GM18858 (cell line): ENCODE measurements around the gene ZNF512B.
"Not testable (repeated sequence)": the region's sequence is repeated elsewhere in the genome, so short reads cannot be mapped to it uniquely, and the experiment has no call there.

ENCODE experiments used
- ATAC-seq: cut with Tn5 transposase; IDR thresholded peaks from one replicate; pipeline ENCODE4 v1.9.1; 2021; ENCODE audit not compliant: unreplicated experiment

The ZNF512B gene

DNA sequence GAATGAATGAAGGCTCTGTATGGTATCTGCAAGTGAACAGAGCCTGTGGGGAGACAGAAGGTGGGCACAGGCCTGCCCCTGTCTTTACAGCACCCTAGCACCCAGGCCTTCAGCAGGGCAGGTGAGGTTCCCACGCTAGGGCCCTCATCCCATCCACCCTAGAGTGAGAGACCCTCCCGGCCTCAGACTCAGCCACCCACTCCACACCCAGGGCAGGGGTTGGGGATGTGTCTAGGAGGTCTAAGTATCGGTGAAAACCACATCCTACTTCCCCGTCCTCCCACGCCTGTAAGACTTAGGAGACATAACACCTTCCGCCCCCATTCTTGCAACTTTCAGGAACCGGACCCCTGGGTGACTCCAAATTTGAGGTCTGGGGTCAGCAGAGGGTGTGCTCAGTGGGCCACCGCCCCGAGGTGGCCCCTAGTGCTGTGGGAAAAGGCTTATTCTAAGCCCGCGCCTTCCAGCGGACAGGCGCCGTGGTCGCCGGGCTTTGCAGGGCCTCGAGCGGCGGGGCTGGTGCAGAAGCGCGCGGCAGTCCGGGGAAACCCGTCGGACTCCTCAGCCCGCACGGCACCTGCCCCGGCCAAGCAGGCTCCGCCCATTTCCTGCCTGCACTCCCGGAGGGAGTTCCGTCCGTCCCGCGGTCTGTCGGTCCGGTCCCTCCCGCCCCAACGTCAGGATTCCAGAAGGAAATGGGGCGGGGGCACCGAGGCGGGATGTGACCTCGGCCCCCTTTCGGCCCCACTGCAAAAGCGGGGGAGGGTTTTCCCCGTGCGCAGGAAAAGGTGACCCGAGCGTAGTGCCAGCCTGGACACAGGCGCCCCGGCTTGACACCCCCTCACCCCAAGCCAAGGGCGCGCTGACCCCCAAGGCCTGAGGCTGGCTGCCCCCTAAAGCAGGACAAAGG lies 8.8 kb upstream of the ZNF512B start:
- ATAC-seq = no peak

DNA sequence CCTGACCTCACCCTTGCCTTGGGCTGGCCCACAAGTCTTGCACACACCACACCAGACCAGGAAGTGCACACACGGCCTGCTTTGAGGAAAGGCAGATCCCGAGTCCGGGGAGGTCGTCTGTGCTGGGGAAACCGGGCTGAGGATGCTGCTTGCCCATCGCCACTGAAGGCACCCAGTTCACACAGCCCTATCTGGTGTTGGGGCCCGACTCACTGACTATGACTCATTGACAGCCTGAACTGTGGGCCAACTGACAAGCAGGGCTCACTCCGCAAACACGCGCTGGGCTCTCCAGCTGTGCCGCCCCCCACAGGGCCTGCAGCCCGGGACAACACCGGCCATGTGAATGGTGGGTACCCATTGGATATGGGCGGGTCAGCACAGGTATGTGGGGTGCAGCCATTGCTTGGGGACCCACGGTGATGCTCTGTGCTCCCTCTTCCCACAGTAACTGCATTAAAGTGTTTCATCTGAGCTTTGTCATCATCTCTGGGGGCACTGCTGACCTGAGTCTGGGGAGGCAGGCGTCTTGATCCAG lies 8.1 kb upstream of the ZNF512B start:
- no peak for ATAC-seq

DNA sequence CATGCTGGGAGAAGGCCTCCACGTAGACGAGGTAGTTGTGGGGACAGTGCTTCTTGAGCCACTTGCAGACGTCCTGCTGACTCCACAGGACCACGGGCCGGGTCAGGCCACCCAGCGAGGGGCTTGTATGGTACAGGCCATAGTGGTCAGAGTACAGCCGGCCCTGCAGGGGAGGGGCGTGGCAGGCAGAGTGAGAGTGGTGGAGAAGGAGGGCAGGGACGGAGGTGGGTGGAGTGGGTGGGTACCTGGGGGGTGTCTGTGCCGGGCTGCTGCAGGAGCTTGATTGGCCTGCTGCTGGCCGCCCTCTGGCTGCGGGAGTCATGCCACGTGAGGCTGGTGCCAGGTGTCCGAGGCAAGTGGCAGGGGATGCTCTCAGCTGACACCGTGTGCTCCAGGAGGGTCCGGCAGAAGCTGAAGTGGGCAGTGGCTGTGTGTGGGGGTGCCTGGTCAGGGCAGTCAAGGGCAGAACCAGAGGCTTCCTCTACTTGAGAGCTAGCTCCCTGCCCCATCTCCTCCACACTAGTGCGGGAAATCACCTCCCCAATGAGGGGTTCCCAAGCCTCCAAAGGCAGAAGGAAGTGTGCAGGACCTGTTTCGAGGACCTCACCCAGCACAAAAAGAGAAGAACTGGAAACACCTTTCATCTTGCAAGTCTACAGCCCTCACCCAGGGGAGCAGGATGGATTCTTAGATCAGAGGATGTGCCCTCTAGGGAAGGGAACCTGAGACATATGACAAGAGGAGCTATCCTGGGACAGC lies 7.4 kb upstream of the ZNF512B start:
- no peak for ATAC-seq

DNA sequence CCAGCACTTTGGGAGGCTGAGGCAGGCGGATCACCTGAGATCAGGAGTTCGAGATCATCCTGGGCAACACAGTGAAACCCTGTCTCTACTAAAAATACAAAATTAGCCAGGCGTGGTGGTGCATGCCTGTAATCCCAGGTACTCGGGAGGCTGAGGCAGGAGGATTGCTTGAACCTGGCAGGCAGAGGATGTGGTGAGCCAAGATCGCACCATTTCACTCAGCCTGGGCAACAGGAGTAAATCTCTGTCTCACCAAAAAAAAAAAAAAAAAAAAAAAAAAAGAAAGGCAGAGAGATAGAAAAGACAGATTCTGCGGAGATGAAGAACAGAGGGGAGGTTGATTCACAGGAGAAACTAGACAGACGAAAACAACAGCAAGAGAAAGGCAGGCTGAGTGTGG lies 6.8 kb upstream of the ZNF512B start:
- ATAC-seq = not testable (repeated sequence)

DNA sequence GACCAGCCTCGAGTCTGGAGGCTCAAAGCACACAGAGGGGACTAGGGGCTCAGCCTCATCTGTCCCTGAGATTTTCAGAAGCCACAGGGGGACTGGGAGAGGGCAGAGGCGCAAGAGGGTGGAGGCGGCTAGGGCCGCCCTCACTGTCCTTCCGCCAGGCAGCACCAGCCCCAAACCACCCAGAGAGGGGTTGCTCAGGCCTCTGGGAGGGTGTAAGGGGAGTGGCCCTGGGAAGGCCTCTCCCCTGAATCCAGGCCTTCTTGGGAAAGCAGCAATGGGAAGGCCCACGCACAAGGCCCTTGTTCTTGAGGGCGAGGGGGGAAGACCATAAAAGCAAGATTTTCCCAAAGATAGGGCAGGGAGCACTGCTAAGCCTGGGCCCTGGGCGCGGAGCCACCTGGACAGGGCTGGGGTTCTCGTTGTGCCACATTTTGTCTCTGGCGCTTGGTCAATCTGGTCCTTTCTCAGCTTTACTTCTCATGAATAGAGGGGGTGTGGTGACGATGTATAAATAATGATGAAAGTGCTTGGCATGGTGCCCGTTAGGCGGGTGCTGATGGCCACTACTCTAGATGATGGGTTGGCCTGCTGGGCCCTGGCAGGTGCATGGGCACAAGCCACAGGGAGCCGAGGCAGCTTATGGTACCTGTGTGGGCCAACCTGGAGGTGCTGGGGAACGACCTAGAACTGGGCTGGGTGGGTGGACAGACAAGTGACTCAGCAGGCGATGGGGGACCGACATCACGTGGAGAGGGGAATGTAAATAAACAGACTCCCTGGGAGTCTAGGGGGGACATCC lies 4.9 kb upstream of the ZNF512B start:
- no peak for ATAC-seq

DNA sequence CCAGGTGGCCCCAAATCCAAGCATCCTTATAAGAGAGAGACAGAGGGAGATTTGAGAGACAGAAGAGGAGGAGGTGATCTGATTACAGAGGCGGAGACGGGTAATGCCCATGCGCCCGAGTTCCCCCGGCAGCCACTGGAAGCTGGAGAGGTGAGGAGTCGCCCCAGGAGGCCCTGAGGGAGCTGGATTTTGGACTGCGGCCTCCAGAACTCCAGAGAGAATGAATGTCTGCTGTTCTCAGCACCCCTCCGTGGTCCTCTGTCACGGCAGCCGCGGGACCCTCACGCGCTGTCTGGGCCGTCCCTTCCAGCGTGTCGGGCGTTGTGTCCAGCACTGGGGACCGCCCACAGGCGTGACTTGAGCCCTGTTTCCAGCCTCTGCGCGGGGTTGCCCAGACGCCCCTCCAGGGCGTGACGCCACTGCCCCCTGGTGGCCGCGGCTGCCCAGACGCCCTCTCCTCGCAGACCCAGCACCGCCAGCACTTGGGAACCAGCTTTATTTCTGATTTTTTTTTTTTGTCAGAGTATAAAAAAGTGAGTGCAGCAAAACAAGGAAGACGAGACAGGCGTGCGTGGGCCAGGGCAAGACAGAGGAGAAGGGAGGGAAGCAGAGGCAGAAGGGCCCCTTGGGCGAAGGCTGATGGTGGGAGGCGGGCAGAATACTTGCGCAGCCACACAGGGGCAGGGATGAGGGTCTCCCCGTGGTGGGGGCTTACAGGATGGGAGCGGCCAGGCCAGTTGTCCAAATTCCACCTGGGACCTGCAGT lies 4.1 kb upstream of the ZNF512B start:
- no peak for ATAC-seq

DNA sequence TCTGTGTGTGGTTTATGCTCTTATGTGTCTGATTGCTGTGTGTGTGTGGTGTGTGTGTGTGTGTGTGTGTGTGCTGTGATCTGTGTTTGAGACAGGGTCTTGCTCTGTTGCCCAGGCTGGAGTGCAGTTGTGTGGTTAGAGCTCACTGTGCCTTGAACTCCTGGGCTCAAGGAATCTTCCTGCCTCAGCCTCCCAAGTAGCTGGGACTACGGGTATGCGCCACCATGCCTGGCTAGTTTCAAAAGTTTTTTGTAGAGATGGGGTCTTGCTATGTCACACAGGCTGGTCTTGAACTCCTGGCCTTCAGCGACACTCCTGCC lies 3.4 kb upstream of the ZNF512B start:
- ATAC-seq = no peak

DNA sequence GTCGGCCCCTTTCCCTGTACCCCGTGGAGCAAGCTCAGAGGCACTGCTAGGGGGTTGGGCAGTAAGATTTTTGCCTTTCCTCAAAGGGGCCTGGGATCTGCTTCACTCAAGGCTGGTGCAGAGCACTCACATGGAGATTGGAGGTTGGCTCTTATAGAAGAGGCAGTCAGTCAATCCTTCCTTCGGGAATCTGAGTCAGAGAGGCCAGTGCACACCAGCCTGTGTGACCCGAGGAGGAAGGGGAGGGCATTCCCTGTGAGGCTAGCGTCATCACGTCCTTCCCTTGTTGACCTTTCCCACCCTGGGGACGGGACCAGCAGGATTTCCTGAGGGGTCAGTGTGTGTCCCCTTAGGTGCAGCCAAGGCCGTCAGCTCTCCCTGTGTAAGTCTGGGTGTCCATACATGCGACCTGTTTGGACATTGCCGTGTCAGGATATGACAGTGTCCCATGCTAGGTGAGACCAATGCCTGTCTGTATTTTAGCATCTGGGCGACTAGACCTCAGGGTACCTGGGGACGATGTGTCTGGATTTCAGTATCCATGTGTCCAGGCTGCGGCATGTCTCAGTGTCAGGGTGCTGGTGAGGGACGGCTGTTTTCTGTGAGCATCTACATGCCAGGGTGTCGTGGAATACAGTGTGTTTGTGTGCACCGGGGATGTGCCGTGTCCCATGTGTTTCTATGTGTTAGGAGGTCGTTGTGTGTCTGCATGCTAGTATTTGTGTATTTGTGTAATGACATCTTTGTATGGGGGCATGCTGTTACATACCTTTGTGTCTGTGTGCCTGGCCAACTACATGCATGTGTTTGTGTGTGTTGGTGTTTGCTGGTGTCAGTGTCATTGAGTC lies 2.8 kb upstream of the ZNF512B start:
- ATAC-seq = no peak

DNA sequence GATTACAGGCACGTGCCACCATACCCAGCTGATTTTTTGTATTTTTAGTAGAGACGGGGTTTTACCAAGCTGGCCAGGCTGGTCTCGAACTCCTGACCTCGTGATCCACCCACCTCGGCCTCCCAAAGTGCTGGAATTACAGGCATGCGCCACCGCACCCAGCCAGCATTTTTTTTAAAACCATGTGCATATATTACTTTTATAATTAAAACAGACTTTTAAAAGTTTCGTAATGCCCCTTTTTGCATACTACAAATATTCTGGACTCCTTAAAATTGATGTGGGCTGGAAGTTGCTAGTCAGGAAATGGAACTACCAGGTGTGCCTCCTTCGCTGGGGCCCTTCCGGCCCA lies 2.2 kb upstream of the ZNF512B start:
- ATAC-seq = not testable (repeated sequence)

DNA sequence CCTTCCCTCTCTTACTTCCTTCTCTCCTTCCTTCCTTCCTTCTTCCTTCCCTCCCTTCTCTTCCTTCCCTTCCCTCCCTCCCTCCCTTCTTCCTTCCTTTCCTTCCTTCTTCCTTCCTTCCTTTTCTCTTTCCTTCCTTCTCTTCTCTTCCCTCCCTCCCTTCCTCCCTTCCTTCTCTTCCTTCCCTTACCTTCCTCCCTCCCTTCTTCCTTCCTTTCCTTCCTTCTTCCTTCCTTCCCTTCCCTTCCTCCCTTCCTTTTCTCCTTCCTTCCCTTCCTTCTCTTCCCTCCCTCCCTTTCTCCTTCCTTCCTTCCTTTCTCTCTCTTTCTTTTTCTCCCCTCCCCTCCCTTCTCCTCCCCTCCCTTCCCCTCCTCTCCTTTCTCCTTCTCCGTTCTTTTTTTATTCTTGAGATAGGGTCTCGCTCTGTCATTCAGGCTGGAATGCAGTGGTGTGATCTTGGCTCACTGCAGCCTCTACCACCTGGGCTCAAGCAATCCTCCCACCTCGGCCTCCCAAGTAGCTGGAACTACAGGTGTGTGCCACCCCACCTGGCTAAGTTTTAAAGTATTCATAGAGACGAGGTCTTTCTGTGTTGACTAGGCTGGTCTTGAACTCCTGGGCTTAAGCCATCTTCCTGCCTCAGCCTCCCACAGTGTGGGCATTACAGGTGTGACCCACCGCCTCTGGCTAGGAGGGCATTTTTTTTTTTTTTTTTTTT lies 1.1 kb upstream of the ZNF512B start:
- ATAC-seq = no peak

DNA sequence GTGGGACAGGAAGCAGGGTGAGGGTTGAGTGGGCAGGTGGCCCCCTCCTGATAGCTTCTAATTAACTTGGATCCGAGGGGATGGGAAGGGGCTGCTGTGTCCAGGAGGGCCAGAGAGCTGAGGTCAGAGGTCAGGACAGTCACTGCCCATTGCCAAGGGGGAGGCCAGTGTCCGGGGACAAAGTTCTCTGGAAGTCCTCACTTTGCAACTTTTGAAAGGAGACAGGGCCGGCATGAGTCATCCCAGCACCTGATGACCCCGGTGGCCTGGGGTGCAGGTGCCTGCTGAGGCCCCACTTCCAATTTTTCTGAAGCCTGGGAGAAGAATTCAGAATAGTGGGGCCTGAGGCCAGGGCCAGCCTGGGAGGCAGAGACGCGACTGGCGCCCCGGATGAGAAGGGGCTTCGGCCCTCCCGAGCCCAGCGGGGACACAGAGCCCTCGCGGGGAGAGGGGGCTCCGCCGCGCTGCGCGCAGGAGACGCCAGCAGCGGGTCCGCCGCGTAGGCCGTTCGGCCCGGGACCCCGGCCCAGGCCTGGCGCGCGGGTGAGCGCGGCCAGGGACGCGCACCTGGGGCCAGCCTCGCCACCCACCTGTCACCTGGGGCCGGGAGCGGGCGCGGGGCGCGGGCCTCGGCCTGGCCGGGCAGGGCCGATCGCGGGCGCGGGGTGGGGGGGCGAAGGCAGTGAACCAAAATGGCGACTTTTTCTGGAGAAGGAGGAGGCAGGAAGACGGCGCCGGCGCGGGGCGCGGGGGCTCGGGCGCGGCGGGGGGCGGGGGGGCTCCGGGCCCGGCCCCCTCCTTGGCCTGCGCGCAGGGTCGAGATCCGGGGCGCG lies 586 bp downstream of the ZNF512B start:
- no peak for ATAC-seq

DNA sequence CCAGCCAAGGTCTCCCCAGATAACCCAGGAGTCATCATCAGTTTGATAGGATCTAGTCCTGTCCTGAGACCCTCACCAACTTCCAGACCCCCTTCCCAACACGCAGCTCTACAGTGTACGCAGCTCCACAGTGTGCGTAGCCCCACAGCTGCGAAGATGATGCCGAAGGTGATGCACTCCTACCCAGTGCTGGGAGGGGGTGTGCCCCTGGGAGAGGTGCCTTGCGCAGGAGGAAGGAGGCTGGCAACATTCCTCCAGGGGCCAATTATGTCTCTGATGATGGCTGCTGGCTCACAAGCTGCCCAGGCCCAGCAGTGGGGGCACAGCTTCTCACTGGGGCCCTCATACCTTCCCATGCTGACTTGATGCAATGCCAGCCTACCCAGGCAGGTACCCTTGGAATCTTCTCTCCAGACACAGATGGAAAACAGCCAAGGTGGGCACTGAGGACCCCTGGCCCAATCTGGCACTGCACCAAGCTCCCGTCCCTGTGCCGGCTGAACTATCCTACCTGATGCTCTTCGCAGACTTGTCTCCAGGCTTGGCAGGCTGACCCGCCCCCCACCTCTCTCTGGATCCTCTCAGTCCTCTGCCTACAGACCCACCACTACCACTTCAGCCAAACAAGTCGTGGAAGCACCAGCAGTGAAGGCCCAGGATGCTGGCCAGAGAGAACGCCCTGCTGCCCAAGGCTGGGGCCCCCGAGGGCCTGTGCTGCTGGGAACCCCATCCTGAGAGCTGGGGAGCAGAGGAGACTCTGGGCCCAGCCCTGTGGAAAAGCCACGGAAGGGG lies 1.4 kb downstream of the ZNF512B start:
- ATAC-seq = no peak

DNA sequence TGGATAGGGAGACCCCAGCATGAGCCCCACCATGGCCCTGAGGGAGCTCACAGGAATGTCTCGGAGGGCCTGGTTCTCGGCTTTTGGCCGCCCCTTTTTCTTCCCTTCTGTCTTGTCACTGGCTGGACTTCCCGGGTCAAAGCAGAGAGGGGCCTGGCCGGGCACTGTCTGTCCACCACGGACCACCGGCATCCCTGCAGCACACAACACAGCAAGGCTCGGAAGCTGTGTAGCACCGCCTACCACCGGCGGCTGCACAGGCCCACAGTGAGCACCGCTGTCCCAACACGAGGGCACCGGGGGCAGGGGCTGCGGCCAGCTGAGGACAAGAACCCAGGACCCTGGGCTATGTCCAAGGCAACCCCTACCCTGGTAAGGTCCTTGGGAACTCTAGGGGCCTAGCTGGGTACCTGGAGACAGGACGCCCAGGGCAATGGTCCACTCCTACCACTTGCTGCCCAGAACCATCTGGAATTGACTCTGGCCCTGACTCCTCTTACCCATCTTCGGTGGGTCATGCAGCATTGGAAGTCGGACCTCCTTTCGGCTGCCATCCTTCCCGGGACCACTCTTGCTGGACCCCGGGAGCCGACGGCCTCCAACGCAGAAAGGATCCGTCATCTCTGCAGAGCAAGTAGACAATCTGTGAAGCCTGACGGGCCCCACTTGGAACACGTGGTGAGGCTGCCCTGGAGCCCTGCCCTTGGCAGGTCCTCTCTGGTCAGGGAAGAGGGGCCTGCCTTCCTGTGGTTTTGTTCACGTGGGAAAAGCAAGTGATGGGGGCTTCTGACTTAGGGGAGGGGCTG lies 2.2 kb downstream of the ZNF512B start:
- ATAC-seq = no peak

DNA sequence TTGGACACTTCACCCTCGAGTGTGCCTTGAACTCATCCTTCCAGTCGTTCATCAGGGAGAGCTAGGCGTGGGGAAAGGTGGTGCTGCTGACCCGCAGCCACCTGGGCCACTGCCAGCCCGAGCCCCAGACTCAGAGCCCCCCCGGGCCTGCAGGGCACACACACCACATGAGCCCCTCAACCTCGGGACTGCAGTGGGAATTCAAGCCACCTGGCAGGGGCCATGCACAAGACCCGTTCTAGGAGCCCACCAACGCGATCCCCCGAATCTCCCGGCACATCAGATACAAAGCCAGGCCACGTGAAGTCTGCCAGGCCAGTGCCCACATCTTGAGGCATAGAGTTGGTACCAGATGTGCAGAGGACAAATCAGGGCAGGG lies 2.8 kb downstream of the ZNF512B start:
- no peak for ATAC-seq

DNA sequence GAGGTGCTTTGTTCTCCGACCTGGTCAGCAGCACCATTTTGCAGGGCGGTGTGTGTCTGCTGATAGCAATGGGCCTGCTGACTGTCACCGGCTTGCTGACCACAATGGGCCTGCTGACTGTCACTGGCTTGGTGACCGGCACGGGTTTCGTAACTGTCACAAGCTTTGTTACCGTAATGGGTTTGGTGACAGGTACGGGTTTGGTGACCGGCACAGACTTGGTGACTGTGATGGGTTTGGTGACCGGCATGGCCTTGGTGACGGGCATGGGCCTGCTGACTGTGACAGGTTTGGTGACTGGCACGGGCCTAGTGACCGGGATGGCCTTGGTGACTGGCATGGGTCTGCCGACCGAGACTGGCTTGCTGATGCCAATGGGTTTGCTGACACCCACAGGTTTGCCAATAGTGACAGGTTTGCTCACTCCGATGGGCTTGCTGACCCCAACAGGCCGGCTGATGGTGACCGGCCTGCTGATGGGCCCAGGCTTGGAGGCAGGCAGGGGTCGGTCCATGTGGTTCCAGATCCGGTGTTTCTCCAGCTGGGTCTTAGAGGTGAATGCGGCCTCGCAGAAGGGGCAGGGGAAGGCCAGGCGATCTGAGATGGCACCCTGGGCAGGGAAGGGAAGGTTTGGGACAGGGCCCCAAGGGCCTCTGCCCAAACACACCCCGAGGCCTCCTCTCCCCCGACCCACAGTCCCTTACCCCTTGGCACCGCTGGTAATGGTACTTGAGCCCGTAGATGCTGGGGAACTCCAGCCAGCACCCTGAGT lies 3.4 kb downstream of the ZNF512B start:
- no peak for ATAC-seq

DNA sequence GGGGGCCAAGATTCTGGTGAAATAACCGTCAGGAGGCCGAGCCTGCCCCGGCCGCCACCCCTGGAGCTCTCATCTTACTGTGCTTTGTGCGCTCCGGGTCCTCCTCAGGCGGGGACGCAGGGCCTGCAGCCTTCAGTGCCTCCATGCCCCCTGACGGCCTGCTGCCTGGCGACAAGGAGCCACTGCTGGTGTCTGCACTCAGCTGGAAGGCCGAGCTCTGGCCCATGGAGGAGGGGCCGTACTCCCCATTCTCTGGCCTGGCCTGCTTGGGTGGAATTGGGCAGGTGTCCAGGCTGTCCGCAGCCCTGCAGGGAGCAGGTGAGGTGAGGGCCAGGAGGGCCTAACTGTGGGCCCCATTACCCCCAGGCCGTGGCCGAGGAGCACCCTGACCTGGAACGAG lies 5.3 kb downstream of the ZNF512B start:
- ATAC-seq = no peak
